ENCODE results near the gene PPP4R2.

Gene PPP4R2

GRCh38 chr3:72990701-72991395 is 5.8 kb upstream of the PPP4R2 start:
- no peak for TF ChIP-seq CTCF (IDR thresholded peaks at IDR 0.05; ENCODE audit: low read depth, low read length, missing control alignments)
- no peak for DNase-seq (ENCODE audit: low read depth)

GRCh38 chr3:72991522-72991921 is 5.1 kb upstream of the PPP4R2 start:
- H3K4me3 ChIP-seq (ENCODE audit: low read depth, low read length), result no peak overlapping the region
- DNase-seq (ENCODE audit: low read depth), result no peak
- in situ Hi-C loops (cut with HindIII; ENCODE audit: low sequenced_read_pairs), result no loop called here
- no peak for TF ChIP-seq CTCF (IDR thresholded peaks at IDR 0.05; ENCODE audit: low read depth, low read length, missing control alignments)

More at GRCh38 chr3:72990701-72991395, 5.8 kb upstream of the PPP4R2 start:
- H3K4me3 ChIP-seq (ENCODE audit: low read depth, low read length), result no peak overlapping the region
- in situ Hi-C loops (cut with HindIII; ENCODE audit: low sequenced_read_pairs), result no loop called here

- no peak for DNase-seq (ENCODE audit: low read depth)
- in situ Hi-C loops (cut with HindIII; ENCODE audit: low sequenced_read_pairs), result no loop called here
- H3K4me3 ChIP-seq (ENCODE audit: low read depth, low read length), result no peak overlapping the region
- TF ChIP-seq CTCF (IDR thresholded peaks at IDR 0.05; ENCODE audit: low read depth, low read length, missing control alignments), result no peak
Observed at GRCh38 chr3:72993391-72993790, 3.2 kb upstream of the PPP4R2 start.

- in situ Hi-C loops (cut with HindIII; ENCODE audit: low sequenced_read_pairs), result no loop called here
- DNase-seq (ENCODE audit: low read depth), result no peak
- H3K4me3 ChIP-seq (ENCODE audit: low read depth, low read length), result no peak overlapping the region
- TF ChIP-seq CTCF (IDR thresholded peaks at IDR 0.05; ENCODE audit: low read depth, low read length, missing control alignments), result no peak
Observed at GRCh38 chr3:72995337-72995736, 1.3 kb upstream of the PPP4R2 start.

- DNase-seq (ENCODE audit: low read depth), result no peak
- H3K4me3 ChIP-seq (ENCODE audit: low read depth, low read length), result peak overlapping the region; percentile 90
- in situ Hi-C loops (cut with HindIII; ENCODE audit: low sequenced_read_pairs), result no loop called here
- TF ChIP-seq CTCF (IDR thresholded peaks at IDR 0.05; ENCODE audit: low read depth, low read length, missing control alignments), result no peak
Observed at GRCh38 chr3:72996121-72996472, 514 bp upstream of the PPP4R2 start.

GRCh38 chr3:72997421-72997961 is 880 bp downstream of the PPP4R2 start:
- in situ Hi-C loops (cut with HindIII; ENCODE audit: low sequenced_read_pairs), result no loop called here
- TF ChIP-seq CTCF (IDR thresholded peaks at IDR 0.05; ENCODE audit: low read depth, low read length, missing control alignments), result peak; percentile 55
- peak; percentile 38 for DNase-seq (ENCODE audit: low read depth)
- H3K4me3 ChIP-seq (ENCODE audit: low read depth, low read length), result peak overlapping the region; percentile 90
